ENCODE data around the gene CST7. TPM values are rescaled to one million over a fixed set of nuclear protein-coding genes. Genes with fewer than 3 reads are reported as not detected.

CST7 gene
- polyA plus RNA-seq, 1 experiment, result not detected

GRCh38 chr20:24991897-24992486, 42.9 kb downstream of the CST7 start:
- H3K27me3 ChIP-seq (ENCODE audit: control insufficient read depth, insufficient read depth, low read length), result 0 out of 2 replicates have a peak, but pooled peaks cover 2% of the 10 kb centered on the region
- H3K4me3 ChIP-seq (ENCODE audit: low read depth, low read length), result peak overlapping the region; percentile 89
- H3K36me3 ChIP-seq (ENCODE audit: control insufficient read depth, insufficient read depth, low read length), result no peaks in the 10 kb centered on the region
- CTCF ChIA-PET, result interaction anchor here (5.8 kb wide), 1 partner anchor 71 kb away, joined by 216 read pairs; no protein-coding TSS in a partner anchor
- no peak for TF ChIP-seq CTCF (IDR thresholded peaks at IDR 0.05; ENCODE audit: insufficient read depth, low read depth, low read length)
- DNase-seq (ENCODE audit: low read depth), result no peak
- POLR2A ChIA-PET, result no interaction called here

GRCh38 chr20:24992487-24993205, 43.6 kb downstream of the CST7 start, which contains the start of gene APMAP:
Gene APMAP, minus strand, starts transcription at chr20:24992751. Its CDS starts 63 bp downstream, at chr20:24992688.
- 0 out of 2 replicates have a peak, but pooled peaks cover 2% of the 10 kb centered on the region for H3K27me3 ChIP-seq (ENCODE audit: control insufficient read depth, insufficient read depth, low read length)
- ChIA-PET CTCF (interaction anchor here (1.2 to 5.8 kb wide), 6 partner anchors 9 to 406 kb away, joined by 3 to 216 read pairs (median 6); no protein-coding TSS in a partner anchor), POLR2A (no interaction called here)
- DNase-seq (ENCODE audit: low read depth), result peak; percentile 44
- TF ChIP-seq CTCF (IDR thresholded peaks at IDR 0.05; ENCODE audit: insufficient read depth, low read depth, low read length), result no peak
- H3K36me3 ChIP-seq (ENCODE audit: control insufficient read depth, insufficient read depth, low read length), result no peaks in the 10 kb centered on the region
- H3K4me3 ChIP-seq (ENCODE audit: low read depth, low read length), result peak within 1 kb of the TSS; percentile 89

- Histone ChIP-seq H3K27me3 (ENCODE audit: control insufficient read depth, insufficient read depth, low read length) (0 out of 2 replicates have a peak, but pooled peaks cover 4% of the 10 kb centered on the region), H3K4me3 (ENCODE audit: low read depth, low read length) (peak overlapping the region; percentile 89), H3K36me3 (ENCODE audit: control insufficient read depth, insufficient read depth, low read length) (no peaks in the 10 kb centered on the region)
- TF ChIP-seq CTCF (IDR thresholded peaks at IDR 0.05; ENCODE audit: insufficient read depth, low read depth, low read length), result peak; percentile 30; the same call in 1 of the 2 replicates
- no peak for DNase-seq (ENCODE audit: low read depth)
- ChIA-PET CTCF (interaction anchor here (0.6 to 5.8 kb wide), 23 partner anchors 10 to 722 kb away, joined by 3 to 216 read pairs (median 4); no protein-coding TSS in a partner anchor), POLR2A (no interaction called here)
Measured at GRCh38 chr20:24993337-24994185, 44.5 kb downstream of the CST7 start.

- DNase-seq (ENCODE audit: low read depth), result no peak
- POLR2A ChIA-PET, result no interaction called here
- H3K4me3 ChIP-seq (ENCODE audit: low read depth, low read length), result no peak overlapping the region
Measured at GRCh38 chr20:24994186-24994465, 45.1 kb downstream of the CST7 start.

More at GRCh38 chr20:24994186-24994465, 45.1 kb downstream of the CST7 start:
- no peaks in the 10 kb centered on the region for H3K36me3 ChIP-seq (ENCODE audit: control insufficient read depth, insufficient read depth, low read length)
- CTCF ChIA-PET, result interaction anchor here (0.6 to 5.8 kb wide), 23 partner anchors 11 to 722 kb away, joined by 3 to 216 read pairs (median 4); no protein-coding TSS in a partner anchor
- TF ChIP-seq CTCF (IDR thresholded peaks at IDR 0.05; ENCODE audit: insufficient read depth, low read depth, low read length), result no peak
- 0 out of 2 replicates have a peak, but pooled peaks cover 4% of the 10 kb centered on the region for H3K27me3 ChIP-seq (ENCODE audit: control insufficient read depth, insufficient read depth, low read length)

Data from BJ (cell line).